Germinal center (tissue), 1 donor: ENCODE data around the gene EMD.

Source experiments
- DNase-seq: peaks from one replicate; pipeline ENCODE4 v3.0.0; 2012; ENCODE audit warnings: mixed read lengths, low spot score

The EMD gene

DNA sequence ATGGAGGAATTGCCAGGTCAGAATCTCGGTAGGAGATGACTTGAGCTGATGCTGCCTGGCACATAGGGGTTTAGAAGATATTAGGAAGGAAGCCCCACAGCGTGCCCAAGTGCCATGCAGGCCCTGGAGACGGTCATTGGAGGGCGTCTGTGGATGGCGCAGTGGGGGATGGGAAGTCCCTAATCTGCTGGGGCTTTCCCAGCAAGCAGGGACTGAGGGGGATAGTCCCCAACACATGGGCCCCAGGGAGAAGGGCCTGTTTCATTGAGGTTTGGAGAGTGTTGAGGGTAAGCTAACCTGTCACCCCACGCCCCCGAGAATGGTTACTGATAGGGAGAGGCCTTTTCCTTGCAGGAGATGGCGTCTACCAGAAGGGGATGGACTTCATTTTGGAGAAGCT, 40.1 kb downstream of the EMD start:
- DNase-seq: no peak

DNA sequence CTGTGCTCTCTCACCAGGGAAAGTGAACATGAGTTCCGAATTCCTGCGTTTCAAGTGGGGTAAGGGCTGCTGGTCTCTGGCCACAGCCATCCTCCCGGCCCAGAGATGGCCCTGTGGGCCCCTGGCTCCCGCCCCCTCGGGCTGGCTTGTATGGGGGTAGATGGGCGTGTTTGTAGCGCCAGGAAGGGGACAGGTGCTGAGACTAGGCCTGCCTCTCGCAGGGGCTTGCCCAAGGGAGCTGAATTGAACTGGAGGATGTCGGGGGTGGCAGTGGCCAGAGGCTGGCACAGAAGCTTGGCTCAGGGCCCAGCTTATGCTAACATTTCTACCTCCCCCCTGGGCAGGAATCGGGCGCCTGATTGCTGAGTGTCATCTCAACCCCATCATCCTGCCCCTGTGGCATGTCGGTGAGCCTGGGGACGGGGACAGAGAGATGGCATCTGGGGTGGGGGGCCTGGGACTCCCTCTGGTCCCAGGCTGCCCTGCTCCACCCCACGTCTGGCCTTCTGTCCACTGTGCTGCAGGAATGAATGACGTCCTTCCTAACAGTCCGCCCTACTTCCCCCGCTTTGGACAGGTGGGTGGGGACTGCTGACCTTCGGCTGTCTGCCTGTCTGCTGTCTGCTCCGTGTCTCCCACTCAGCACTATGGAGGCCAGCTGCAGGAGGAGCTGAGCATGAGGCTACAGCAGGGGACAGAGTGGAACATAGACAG, 40.8 kb downstream of the EMD start:
- no peak for DNase-seq

DNA sequence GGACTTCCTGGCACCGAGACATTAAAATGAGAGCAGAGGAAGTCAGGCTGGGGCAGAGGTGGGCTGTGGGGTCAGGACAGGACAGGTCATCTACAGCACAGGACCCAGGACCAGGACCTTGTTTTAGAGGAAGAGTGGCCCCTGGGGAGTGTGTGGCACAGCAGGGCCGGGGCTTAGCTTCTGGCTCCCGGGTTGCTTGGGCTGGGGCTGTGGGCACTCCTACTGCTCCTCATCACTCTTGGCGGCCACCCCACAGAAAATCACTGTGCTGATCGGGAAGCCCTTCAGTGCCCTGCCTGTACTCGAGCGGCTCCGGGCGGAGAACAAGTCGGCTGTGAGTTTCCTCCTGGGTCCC, 41.3 kb downstream of the EMD start:
- no peak for DNase-seq

GRCh38 chrX:154426916-154427770, 48.0 kb downstream of the EMD start:
- DNase-seq: no peak

GRCh38 chrX:154428176-154429171, 49.4 kb downstream of the EMD start, which contains the start of gene ATP6AP1:
Gene ATP6AP1 (plus strand): TSS chrX:154428677. CDS start chrX:154428693, 16 bp downstream.
- DNase-seq: peak; percentile 89

- no peak for DNase-seq
Measured at GRCh38 chrX:154429711-154430110, 50.6 kb downstream of the EMD start.

DNA sequence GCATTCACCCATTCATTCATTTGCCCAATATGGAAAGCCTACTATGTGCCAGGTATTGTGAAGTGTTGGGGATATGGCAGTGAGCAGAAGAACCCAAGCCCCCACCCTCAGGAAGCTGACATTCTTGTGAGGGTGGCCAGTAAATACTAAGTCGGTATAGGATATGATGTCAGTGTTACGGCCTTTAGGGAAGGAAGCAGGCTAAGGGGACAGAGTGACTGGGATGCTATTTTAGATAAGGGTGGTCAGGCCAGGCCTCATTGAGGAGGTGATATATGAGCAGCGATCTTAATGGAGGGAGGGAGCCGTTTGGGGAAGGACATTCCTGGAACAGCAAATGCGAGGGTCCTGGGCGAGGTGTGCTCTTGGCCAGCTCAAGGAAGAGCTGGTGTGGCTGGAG, 51.4 kb downstream of the EMD start:
- DNase-seq: no peak

- DNase-seq: no peak
Measured at GRCh38 chrX:154430916-154431315, 51.8 kb downstream of the EMD start.
